AG04450 (cell line): ENCODE data around the gene MGAT4A. TPM values are rescaled to one million over a fixed set of nuclear protein-coding genes. Genes with fewer than 3 reads are reported as not detected.

Experiments used
- CTCF ChIA-PET: fragments of 300-600, 350-600 bp; formaldehyde crosslinking; extraction: SDS; loops from one replicate; lab custom pipeline; 2022; ENCODE audit warnings: antibody characterized with exemption, inconsistent platforms; lab: Charles Lee
- POLR2A ChIA-PET: fragments of 350-600 bp; formaldehyde crosslinking; extraction: SDS; loops from one replicate; lab custom pipeline; 2021; ENCODE audit warnings: antibody characterized with exemption, inconsistent platforms; lab: Yijun Ruan, JAX
- DNase-seq: peaks from one replicate; pipeline ENCODE4 v3.0.0-alpha.2; 2011; ENCODE audit warnings: low read depth, low spot score
- H3K27ac ChIP-seq: one replicate; pipeline ENCODE4 v1.5.1; 2012; ENCODE audit warnings: low read depth, low read length, control low read depth
- H3K27me3 ChIP-seq: one replicate; pipeline ENCODE4 v1.6.0; 2012; ENCODE audit warnings: low read length; ENCODE audit not compliant: control insufficient read depth, insufficient read depth
- H3K4me3 ChIP-seq: 2 replicates; pipeline ENCODE4 v1.5.1; 2011; ENCODE audit warnings: mild to moderate bottlenecking, low read depth, low read length, control low read depth
- H3K9me3 ChIP-seq: 2 replicates; pipeline ENCODE4 v1.5.1; 2012; ENCODE audit warnings: low read length; ENCODE audit not compliant: control insufficient read depth, insufficient read depth
- polyA plus RNA-seq: library from polyadenylated mRNA; depleted of rRNA; stranded (reverse); fragments of >200 nt; gene quantifications from 2 replicates; pipeline ENCODE4 v1.2.3, GENCODE V29; 2011
- TF ChIP-seq, protein P1 (sequence below): IDR thresholded peaks from 2 replicates; pipeline ENCODE4 v1.5.1; 2011; ENCODE audit warnings: low read depth, low read length, control low read depth, inconsistent platforms

The MGAT4A gene
- polyA plus RNA-seq, 1 experiment, result 0.04 TPM

DNA sequence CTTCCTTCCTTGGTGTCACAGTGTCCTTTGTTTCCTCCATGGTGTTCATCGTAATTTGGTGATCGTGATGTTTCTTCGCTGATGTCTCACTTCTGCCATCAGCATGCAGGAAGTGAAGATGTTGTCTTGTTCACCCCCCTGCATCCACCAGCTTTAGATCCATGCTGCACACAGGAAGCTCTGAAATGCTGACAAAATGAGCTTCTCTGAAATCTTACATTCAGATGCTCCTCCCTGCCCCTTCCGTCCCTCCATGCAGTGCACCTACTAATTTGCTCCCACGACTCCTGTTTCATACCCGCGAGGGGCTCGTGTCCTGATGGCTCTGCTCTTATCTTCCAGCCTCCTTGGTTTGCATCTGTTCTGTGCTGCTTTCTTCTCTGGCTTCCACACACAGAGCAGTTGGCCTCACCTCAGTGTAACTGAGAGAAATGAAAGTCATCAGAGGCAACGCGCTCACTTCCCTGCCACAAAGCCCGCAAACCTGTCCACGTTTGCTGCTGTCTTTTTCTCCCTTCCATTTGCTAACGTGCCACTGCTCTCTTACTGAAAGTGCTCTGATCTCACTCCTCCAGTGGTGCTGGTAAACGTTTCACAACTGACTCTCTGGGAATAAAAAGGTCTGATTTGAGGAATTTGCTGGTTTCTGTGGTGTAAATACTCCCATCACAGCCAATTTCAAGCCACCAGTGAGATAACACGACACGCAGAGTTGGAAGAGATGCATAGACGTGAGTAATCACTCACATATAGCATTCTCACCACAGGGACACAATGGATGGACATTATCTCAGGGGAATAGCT, 41.0 kb upstream of the MGAT4A start:
- Histone ChIP-seq H3K27ac (no peak overlapping the region), H3K4me3 (no peak overlapping the region), H3K27me3 (peaks cover 6% of the 10 kb centered on the region), H3K9me3 (no peaks in the 10 kb centered on the region)
- TF ChIP-seq, protein P1, sequence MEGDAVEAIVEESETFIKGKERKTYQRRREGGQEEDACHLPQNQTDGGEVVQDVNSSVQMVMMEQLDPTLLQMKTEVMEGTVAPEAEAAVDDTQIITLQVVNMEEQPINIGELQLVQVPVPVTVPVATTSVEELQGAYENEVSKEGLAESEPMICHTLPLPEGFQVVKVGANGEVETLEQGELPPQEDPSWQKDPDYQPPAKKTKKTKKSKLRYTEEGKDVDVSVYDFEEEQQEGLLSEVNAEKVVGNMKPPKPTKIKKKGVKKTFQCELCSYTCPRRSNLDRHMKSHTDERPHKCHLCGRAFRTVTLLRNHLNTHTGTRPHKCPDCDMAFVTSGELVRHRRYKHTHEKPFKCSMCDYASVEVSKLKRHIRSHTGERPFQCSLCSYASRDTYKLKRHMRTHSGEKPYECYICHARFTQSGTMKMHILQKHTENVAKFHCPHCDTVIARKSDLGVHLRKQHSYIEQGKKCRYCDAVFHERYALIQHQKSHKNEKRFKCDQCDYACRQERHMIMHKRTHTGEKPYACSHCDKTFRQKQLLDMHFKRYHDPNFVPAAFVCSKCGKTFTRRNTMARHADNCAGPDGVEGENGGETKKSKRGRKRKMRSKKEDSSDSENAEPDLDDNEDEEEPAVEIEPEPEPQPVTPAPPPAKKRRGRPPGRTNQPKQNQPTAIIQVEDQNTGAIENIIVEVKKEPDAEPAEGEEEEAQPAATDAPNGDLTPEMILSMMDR, result no peak
- ChIA-PET POLR2A (no interaction called here), CTCF (no interaction called here)
- DNase-seq, result no peak

DNA sequence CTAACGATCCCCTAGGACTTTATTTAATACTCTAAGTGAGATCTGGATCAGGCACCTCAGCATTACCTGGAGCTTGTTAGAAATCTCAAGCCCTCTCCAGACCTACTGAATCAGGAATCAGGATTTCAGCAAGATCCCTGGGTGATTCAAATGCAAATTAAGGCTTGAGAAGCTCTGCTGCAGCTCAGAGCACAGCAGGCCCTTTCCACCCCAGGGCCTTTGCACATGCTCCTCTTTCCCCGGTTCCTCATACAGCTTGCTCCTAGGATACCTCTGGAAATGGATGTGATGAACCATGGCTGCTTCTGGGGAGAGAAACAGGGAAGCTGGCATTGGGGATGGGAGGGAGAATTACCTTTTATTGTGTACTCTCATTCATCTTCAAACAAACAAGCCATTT, 40.3 kb upstream of the MGAT4A start:
- Histone ChIP-seq H3K9me3 (no peaks in the 10 kb centered on the region), H3K27me3 (peaks cover 6% of the 10 kb centered on the region), H3K27ac (no peak overlapping the region), H3K4me3 (no peak overlapping the region)
- TF ChIP-seq, protein P1, result no peak
- ChIA-PET POLR2A (no interaction called here), CTCF (no interaction called here)
- no peak for DNase-seq

DNA sequence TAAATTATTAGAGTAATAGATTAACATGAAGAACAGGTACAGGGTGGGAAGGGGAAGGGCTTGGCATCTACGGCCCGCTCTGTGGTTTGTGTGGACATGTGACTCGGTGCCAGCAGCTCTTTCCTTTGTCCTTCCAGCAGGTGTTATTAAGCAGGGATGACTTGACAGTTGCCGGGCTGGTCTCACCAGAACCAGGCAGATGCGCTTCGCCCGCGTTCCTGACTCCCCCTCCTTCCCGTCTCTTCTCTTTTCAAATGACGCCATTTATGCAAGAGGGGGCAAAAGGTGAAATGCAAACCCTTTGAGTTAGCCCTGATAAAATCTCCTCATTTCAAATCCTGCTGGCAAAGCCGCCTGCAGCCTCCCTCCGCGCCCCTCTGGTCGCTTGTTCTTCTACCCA, 38.9 kb upstream of the MGAT4A start:
- no peaks in the 10 kb centered on the region for H3K9me3 ChIP-seq
- no peak for DNase-seq
- H3K27ac ChIP-seq, result no peak overlapping the region
- no peak overlapping the region for H3K4me3 ChIP-seq
- CTCF ChIA-PET, result no interaction called here
- TF ChIP-seq, protein P1, result no peak
- peaks cover 3% of the 10 kb centered on the region for H3K27me3 ChIP-seq
- POLR2A ChIA-PET, result no interaction called here

DNA sequence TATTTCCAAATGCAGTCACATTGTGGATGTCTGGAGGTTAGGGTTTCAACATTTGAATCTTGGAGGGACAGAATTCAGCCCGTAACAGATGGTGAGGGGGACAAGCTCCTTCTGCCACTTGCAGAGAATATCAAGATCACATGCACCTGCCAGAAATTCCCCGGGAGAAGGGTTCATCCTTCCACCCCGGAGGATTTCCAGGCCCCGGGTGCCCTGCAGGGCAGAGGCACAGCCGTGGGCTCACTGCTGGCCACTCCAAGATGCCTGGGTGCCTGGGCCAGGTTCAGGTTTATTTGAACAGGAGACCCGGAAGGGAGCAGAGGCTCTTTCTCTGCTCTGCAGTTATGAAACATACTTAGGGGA, 38.2 kb upstream of the MGAT4A start:
- Histone ChIP-seq H3K27me3 (peaks cover 3% of the 10 kb centered on the region), H3K27ac (no peak overlapping the region), H3K4me3 (no peak overlapping the region), H3K9me3 (no peaks in the 10 kb centered on the region)
- DNase-seq, result no peak
- TF ChIP-seq, protein P1, result no peak
- ChIA-PET POLR2A (no interaction called here), CTCF (no interaction called here)

DNA sequence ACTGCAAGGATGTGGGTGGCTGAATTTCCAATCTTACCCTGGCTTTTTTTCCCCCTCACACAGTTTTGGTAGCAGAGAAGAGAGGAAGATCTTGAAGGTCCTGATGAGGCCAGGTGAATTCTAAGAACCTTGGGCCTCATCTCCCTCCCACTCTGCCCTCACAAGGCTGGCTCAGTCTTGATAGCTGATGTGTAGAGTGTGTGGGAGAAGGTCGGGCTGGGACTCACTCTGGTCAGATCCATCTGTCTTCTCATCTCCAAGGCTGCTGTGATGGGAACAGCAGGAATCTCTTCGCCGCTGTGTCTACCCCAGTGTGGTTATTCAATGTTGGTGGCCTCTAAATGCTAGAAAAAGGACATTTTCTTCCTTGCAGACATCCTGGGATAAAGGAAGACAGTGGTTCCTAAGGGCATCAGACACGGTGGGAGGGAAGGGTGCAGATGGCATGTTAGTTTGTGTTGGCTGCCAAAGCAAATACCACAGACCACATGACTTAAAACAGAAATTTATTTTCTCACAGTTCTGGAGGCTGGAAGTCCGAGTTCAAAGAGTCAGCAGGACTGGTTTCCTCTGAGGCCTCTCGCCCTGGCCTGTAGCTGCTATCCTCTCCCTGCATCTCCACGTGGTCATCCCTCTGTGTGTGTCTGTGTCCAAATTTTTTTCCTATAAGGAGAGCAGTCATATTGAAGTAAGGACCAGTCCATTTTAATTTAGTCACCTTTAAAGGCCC, 37.6 kb upstream of the MGAT4A start:
- Histone ChIP-seq H3K4me3 (no peak overlapping the region), H3K27ac (no peak overlapping the region), H3K27me3 (peaks cover 3% of the 10 kb centered on the region), H3K9me3 (no peaks in the 10 kb centered on the region)
- DNase-seq, result no peak
- TF ChIP-seq, protein P1, result no peak
- ChIA-PET CTCF (no interaction called here), POLR2A (no interaction called here)
